ENCODE results near the gene CALN1.
"Not testable (repeated sequence)": the region's sequence is repeated elsewhere in the genome, so short reads cannot be mapped to it uniquely, and the experiment has no call there.

The CALN1 gene

GRCh38 chr7:72265071-72265904, 146.8 kb downstream of the CALN1 start:
- no peak for DNase-seq

DNA sequence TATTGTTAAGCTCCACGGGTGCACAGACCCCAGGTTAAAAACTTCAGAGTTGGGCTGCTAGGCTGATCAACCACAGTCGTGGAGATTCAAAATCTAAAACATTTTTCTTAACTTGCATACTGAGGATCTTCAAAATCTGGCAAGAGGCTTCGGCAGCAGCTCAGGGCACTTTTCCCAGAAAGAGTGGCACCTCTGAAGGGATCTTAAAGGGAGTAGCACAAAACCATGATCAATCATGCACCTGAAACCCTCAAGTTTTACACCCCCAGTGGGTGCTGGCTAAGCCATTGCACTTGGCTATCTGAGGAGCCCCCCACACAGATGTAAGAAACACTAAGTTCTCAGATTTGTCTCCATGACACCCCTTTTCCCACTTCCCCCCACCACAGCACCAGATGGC, 151.7 kb downstream of the CALN1 start:
- no peak for DNase-seq

- DNase-seq, result no peak
Observed at GRCh38 chr7:72258074-72258473, 154.1 kb downstream of the CALN1 start.

DNA sequence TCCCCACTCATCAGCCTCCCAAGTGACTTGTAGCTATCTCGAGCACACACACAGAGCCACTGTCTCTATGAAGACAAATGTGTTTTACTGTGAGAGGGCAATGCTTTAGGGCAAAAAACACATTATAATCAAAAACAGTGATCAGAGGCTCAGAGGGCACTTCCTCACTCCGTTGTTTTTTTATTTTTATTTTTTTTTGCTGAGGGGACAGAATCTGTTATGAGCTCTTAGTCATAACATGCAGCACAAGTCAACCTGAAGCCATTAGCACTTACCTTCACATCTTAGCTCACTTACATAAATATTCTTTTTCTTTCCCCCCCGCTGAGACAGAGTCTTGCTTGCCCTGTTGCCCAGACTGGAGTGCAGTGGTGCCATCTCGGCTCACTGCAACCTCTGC, 157.7 kb downstream of the CALN1 start:
- DNase-seq, result no peak

DNA sequence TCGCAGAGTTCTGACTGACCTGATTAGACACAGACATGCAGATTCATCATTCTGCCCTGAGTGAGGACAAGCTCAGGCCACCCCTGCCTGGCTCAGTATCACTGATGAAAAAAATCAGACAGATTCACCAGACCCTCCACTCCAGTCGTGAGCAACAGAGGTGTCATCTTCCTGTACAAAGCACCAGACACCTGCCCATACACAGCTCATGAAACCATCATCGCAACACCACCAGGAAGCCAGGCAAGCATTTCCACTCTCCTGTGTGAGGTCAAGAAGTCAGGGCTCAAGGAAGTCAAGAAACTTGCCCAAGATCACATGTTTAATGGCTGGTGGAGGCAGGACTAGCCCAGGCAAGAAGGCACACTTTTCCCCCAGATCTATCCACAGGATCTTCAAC, 163.0 kb downstream of the CALN1 start:
- DNase-seq, result no peak

DNA sequence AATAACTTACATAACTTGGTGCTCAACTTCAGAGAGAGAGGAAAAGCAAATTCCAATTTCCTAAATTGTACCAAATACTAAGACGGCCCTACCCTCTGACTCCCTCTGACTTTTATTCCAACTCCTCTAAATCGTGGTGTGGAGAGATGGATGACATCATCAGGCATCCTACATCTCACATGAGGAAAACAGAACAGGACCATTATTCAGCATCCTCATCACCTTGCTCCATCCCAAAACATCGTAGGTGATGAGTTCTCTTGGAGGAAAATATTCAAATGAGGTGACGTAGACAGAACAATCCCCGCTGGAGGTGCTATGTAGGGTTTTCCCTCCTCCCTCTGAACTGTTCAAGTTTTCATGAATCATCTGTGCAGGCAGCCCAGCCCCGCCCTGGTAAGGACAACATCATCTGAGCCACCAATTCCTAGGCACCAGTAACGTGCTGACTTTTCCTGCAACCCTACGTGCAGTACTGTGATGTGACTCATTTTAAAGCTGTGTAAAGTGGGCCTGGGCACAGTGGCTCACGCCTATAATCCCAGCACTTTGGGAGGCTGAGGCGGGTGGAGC, 167.2 kb downstream of the CALN1 start:
- DNase-seq, result no peak

- DNase-seq, result no peak
Observed at GRCh38 chr7:72243329-72243728, 168.8 kb downstream of the CALN1 start.

GRCh38 chr7:72235351-72235750, 176.8 kb downstream of the CALN1 start:
- no peak for DNase-seq

- no peak for DNase-seq
Observed at GRCh38 chr7:72234086-72234485, 178.1 kb downstream of the CALN1 start.

DNA sequence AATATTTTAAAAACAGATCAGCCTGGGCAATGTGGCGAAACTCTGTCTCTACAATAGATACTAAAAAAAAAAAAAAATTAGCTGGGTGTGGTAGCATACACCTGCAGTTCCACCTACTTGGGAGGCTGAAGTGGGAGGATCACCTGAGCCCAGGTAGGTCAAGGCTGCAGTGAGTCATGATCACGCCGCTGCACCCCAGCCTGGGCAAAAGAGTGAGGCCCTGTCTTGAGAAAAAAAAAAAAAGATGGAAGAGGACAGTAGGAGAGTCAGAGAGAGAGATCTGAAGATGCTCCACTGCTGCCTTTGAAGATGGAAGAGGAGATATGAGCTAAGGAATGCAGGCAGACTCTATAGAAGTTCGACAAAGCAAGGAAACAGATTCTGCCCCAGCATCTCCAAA, 181.9 kb downstream of the CALN1 start:
- no peak for DNase-seq

DNA sequence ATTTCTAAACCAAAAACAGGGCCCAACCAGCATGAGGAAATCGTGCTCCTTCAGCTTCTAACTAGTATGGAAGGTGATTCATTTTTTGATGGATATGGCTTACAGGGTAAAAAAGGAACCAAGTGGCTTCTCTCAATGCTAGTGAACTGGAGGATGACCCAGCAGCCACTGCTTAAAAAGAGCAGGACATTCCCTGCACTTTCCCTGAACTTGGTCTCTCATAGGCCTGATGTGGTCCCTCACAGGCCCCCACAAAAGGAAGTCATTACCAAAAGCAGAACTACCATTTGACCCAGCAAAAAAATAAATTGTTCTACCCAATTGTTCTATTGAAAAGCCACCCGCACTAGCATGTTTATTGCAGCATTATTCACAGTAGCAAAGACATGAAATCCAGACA, 188.8 kb downstream of the CALN1 start:
- no peak for DNase-seq

- DNase-seq, result no peak
Observed at GRCh38 chr7:72222136-72222535, 190.0 kb downstream of the CALN1 start.

GRCh38 chr7:72219500-72219899, 192.6 kb downstream of the CALN1 start:
- no peak for DNase-seq

DNA sequence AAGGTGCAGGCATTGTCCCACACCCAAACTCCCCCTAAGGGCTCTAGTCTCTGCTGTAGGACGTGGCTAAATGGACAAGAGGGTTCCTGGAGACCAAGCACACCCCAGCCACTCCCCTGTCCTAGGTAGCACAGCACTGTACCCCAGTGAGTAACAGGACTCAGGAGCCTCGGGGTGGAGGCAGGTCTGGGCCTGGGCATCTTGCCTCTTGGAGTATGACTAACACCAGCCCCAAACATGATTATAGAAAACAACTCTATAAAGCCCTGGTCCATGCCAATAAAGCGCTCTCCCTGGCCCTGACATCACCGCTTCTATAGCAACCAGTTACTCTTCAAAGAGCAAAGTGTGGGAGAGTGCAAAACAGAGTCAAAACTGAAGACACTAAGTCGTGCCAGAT, 195.0 kb downstream of the CALN1 start:
- DNase-seq, result no peak

- DNase-seq, result no peak
Observed at GRCh38 chr7:72213769-72214168, 198.4 kb downstream of the CALN1 start.

DNA sequence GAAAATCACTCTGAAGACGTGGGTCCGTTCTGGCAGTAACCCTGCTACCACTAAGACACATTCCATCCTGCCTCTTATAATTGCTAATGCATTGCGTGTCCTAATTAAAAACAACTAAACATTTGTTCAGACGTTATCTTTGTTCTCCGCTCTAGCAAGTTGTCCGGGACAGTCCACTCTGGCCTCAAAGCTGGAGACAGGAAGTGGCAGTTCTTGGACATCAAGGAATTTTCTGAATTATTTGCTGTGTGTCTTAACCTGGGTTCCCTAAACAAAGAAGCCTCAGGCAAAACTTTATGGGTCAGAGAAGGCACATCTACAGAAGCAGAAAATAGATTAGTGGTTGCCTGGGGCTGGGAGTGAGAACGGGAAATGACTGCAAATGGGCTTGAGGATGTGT, 199.1 kb downstream of the CALN1 start:
- DNase-seq, result no peak

DNA sequence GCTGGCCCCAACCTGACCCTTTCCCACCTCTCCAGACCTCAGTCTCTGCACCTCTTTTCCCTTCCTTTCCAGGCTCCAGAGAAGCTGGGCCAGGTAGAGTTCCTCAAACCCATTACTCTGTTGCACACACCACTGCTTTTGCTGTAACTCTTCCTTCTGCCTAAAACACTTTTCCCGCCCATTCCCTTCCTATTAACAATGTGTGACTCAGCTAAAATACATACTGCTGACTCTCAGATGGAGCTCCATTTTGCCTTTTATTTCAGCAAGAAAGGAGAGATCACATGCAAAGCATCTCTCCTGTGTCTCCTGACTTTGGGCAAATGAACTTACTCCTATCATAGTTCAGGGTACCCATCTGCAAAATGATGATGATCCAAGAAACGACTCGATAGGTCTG, 201.0 kb downstream of the CALN1 start:
- no peak for DNase-seq

DNA sequence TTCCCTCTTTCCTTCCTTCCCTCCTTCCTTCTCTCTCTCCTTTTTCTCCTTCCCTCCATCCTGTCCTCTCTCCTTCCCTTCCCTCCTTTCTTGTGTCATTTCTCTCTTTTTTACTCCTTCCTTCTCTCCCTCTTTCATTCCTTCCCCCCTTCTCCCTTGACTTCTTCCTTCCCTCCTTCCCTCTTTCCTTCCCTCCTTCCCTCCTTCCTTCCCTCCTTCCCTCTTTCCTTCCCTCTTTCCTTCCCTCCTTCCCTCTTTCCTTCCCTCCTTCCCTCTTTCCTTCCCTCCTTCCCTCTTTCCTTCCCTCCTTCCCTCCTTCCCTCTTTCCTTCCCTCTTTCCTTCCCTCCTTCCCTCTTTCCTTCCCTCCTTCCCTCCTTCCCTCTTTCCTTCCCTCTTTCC, 203.1 kb downstream of the CALN1 start:
- DNase-seq, result not testable (repeated sequence)

GRCh38 chr7:72196176-72196575, 216.0 kb downstream of the CALN1 start:
- no peak for DNase-seq

GRCh38 chr7:72190919-72191318, 221.2 kb downstream of the CALN1 start:
- no peak for DNase-seq

- DNase-seq, result no peak
Observed at GRCh38 chr7:72190146-72190545, 222.0 kb downstream of the CALN1 start.

DNA sequence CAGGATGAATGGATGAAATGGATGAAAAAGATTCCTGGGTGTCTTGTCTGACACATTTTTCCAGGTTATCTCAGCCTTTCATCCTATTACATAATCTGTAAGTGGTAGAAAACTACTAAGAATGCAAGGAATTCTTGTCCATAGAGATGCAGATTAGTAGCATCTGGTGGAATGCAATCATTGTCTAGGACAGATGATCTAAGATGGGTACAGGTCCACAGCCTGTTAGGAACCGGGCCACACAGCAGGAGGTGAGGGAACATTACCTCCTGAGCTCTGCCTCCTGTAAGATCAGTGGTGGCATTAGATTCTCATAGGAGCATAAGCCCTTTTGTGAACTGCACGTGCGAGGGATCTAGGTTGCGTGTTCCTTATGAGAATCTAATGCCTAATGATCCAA, 225.0 kb downstream of the CALN1 start:
- DNase-seq, result no peak

DNA sequence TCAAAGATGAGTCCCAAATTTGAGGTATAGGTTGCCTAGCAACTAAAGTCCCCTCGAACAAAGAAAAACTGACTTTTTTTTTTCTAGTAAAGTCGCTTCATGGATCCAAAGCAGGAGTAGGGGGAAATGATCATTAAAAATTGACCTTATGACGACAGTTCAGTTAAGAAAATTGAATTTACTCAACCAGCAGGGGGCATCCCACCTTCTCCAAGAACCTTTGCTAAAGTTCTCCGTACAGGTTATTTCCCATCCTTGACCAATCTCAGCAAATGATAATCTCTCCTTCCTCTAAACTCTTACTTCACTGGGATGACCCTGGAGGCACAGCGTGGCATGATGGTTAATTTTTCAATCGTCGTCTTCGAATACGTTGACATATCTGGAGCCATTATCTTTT, 228.3 kb downstream of the CALN1 start:
- DNase-seq, result no peak

- no peak for DNase-seq
Observed at GRCh38 chr7:72182036-72182435, 230.1 kb downstream of the CALN1 start.

GRCh38 chr7:72176875-72177274, 235.3 kb downstream of the CALN1 start:
- no peak for DNase-seq

Data from activated CD4-positive, alpha-beta T cell treated with anti-CD3 and anti-CD28 coated beads, Interleukin-2, amount 50 U/mL, for 48 hours (primary cell).